Measurements from ENCODE around the gene HAAO.
A peak's percentile ranks its signal among the peaks of the same experiment; 100 is the strongest.

Gene HAAO

GRCh38 chr2:42767080-42767898, 25.1 kb downstream of the HAAO start:
- DNase-seq, result no peak

DNA sequence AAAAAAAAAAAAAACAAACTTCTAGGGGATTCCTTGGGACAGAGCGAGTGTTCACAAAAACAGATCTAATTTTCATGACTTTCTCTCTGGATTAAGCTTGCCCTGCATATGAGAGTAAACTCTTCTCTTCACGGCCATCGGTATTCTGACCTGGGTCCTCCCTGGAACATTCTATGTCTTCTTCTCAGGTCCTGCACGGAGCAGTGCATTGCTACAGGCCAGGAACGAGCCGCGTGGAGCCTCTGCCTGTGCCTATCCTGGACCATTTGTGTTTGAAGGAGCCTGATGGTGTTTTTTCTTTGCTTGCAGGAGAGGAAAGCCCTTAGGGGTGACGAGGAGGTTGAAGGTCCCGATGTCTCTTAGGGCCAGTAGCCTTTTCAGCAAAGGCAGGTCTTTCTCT, 26.7 kb downstream of the HAAO start:
- DNase-seq, result no peak

GRCh38 chr2:42764901-42765300, 27.5 kb downstream of the HAAO start:
- no peak for DNase-seq

DNA sequence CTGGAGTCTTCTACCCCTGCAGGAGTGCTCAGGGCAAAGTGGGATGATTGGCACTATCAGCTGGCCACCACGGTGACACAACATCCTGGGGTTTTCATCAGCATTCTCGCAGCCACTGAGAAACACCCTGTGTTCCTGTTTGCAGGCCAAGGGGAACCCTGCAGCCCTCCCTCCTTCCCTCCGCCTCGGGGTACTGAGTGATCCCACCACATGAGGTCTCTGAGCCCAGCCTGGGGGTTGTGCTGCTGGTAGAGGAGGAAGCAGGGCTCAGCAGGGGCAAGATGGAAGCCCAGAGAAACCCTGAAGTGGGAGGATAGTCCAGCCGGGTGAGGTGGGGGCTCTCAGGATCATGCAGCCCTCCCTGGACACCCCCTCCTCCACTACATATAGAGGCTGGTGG, 28.3 kb downstream of the HAAO start, which contains the start of gene OXER1:
Gene OXER1, minus strand, starts transcription at position 40 of the 400 bp plus-strand sequence. CDS start 73 bp downstream, outside the sequence.
- DNase-seq, result no peak

GRCh38 chr2:42762823-42763804, 29.3 kb downstream of the HAAO start:
- DNase-seq, result no peak

- no peak for DNase-seq
Measured at GRCh38 chr2:42762155-42762554, 30.2 kb downstream of the HAAO start.

- no peak for DNase-seq
Measured at GRCh38 chr2:42761554-42761953, 30.8 kb downstream of the HAAO start.

DNA sequence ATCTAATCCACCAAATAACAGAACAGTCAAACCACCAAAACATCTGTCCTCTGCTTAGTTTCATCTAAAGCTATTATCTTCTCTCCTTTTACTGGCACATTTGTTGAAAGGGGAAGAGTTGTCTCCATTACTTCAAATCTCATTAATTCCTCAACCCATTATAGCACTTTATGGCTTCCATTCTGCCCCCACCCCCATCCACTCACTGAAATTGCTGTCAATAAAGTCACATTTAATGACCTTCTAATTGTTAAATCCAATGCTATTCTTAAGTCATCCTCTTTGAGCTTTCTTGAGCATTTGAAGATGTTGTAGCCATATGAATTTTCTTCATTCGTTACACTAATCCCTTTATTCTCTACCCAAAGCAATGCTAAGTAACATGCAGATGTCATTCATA, 33.6 kb downstream of the HAAO start:
- peak; percentile 9 to 49 for DNase-seq

- no peak for DNase-seq
Measured at GRCh38 chr2:42757981-42758740, 34.2 kb downstream of the HAAO start.

GRCh38 chr2:42756966-42757513, 35.3 kb downstream of the HAAO start:
- DNase-seq, result no peak

- no peak for DNase-seq
Measured at GRCh38 chr2:42756150-42756775, 36.1 kb downstream of the HAAO start.

GRCh38 chr2:42755191-42755880, 37.0 kb downstream of the HAAO start:
- DNase-seq, result no peak

DNA sequence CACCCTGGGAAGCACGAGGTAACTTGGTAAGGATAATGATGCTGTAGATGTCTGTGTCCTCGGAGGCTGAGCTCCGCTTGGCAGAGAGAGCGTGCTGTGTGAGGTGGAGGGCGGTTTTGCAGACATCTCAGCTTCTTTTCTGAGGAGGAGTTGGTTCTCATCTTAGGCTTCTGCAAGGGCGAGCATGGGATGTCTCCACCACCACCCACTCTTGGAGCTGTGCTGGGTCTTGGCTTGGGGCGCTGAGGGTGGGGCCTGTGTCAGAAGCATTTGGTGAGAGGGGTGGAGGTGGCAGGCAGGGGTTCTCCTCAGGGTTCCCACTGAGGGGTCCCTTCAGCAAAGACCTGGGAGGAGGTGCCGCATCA, 37.6 kb downstream of the HAAO start:
- no peak for DNase-seq

GRCh38 chr2:42754021-42754775, 38.2 kb downstream of the HAAO start:
- DNase-seq, result peak; percentile 45 to 81

- no peak for DNase-seq
Measured at GRCh38 chr2:42752816-42753813, 39.3 kb downstream of the HAAO start.

DNA sequence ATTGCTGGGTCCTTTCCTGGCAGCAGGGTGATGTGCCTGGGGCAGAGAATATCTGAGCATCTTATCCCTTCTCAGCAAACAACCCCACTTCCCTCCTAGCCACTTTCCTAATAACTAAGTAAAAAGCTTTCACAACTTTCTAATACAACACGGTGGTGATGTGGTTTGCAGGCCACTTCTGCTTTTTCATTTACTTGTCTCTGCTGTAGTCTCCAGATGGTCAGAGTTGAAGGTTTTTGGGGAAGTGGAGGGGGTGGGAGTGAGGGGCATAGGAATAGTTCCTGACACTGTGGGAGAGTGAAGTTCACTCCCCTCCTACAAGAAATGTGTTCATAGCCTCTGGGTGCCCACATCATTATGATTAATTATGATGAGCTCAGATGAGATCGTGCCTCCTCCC, 40.1 kb downstream of the HAAO start:
- no peak for DNase-seq

- DNase-seq, result no peak
Measured at GRCh38 chr2:42748840-42749239, 43.5 kb downstream of the HAAO start.

DNA sequence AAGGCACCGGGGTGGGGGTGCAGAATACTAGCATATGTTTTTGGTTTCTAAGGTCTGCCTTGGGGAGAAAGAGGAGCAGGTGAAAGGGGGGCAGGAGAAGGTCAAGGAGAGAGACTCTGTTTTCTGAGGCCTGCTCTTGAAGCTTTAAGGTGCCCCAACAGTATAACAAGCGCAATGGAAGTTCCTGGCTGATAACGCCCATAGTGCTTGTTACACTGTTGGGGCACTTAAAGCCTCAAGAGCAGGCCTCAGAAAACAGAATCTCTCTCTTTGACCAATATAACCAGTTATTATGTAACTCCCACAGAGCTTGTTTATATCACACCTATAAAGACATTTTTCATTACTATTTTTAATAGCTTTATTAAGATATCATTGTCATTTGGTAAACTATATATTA, 45.0 kb downstream of the HAAO start:
- DNase-seq, result no peak

GRCh38 chr2:42744545-42745082, 47.8 kb downstream of the HAAO start:
- no peak for DNase-seq

Measured in NCI-H524 (cell line).